HepG2 (cell line): ENCODE data around the gene ZNF446. TPM values are rescaled to one million over a fixed set of nuclear protein-coding genes. Genes with fewer than 3 reads are reported as not detected.
A peak's percentile ranks its signal among the peaks of the same experiment; 100 is the strongest.

Experiments used
- ARNT ChIP-seq: fragments of 450-650 bp; IDR thresholded peaks from 2 replicates; pipeline ENCODE4 v1.6.1; 2017
- CEBPB ChIP-seq: IDR thresholded peaks from 2 replicates; pipeline ENCODE4 v1.6.1; 2011; ENCODE audit warnings: low read depth, low read length, improper control_type of control experiment, borderline replicate concordance
- DMTF1 ChIP-seq: sonication (generic); formaldehyde crosslinking; IDR thresholded peaks from 2 replicates; pipeline ENCODE4 v1.4.0; 2020; ENCODE audit warnings: mild to moderate bottlenecking, missing genetic modification reagents
- FOXK2 ChIP-seq: fragments of 450-650 bp; IDR thresholded peaks from 2 replicates; pipeline ENCODE4 v1.6.1; 2016
- GLI4 ChIP-seq: sonication (generic); formaldehyde crosslinking; IDR thresholded peaks from 2 replicates; pipeline ENCODE4 v1.5.1; 2020; ENCODE audit warnings: missing genetic modification reagents, mild to moderate bottlenecking, moderate library complexity, borderline replicate concordance
- GZF1 ChIP-seq: sonication (generic); formaldehyde crosslinking; IDR thresholded peaks from 2 replicates; pipeline ENCODE4 v1.5.1; 2020; ENCODE audit warnings: mild to moderate bottlenecking, missing genetic modification reagents
- HOXA7 ChIP-seq: sonication (generic); formaldehyde crosslinking; IDR thresholded peaks from 2 replicates; pipeline ENCODE4 v1.8.1; 2022; ENCODE audit warnings: mild to moderate bottlenecking, missing genetic modification reagents, moderate library complexity
- JUND ChIP-seq: sonication (generic); formaldehyde crosslinking; IDR thresholded peaks from 2 replicates; pipeline ENCODE4 v1.8.0; 2022; ENCODE audit warnings: mild to moderate bottlenecking, missing genetic modification reagents
- KMT2A ChIP-seq: sonication (generic); formaldehyde crosslinking; IDR thresholded peaks from 2 replicates; pipeline ENCODE4 v1.4.0; 2020; ENCODE audit warnings: missing genetic modification reagents
- MAFF ChIP-seq: IDR thresholded peaks from 2 replicates; pipeline ENCODE4 v1.6.1; 2011; ENCODE audit warnings: low read depth, low read length, improper control_type of control experiment
- MAFG ChIP-seq: sonication (generic); formaldehyde crosslinking; IDR thresholded peaks from 2 replicates; pipeline ENCODE4 v1.5.1; 2020; ENCODE audit warnings: mild to moderate bottlenecking, missing genetic modification reagents
- MED8 ChIP-seq: sonication (generic); formaldehyde crosslinking; IDR thresholded peaks from 2 replicates; pipeline ENCODE4 v1.8.1; 2023; ENCODE audit warnings: mild to moderate bottlenecking, missing genetic modification reagents; ENCODE audit not compliant: insufficient replicate concordance
- MEIS1 ChIP-seq: sonication (generic); formaldehyde crosslinking; IDR thresholded peaks from 2 replicates; pipeline ENCODE4 v1.9.0; 2021; ENCODE audit warnings: mild to moderate bottlenecking, missing genetic modification reagents, moderate library complexity, borderline replicate concordance
- MLX ChIP-seq: IDR thresholded peaks from 2 replicates; pipeline ENCODE4 v1.6.1; 2016
- NCOR1 ChIP-seq: fragments of 200-600 bp; sonication (generic); IDR thresholded peaks from 2 replicates; pipeline ENCODE4 v1.7.0; 2017; ENCODE audit warnings: antibody characterized with exemption, low read length, borderline replicate concordance
- ONECUT2 ChIP-seq: sonication (generic); formaldehyde crosslinking; IDR thresholded peaks from 2 replicates; pipeline ENCODE4 v1.4.0; 2020; ENCODE audit warnings: missing genetic modification reagents
- RAD21 ChIP-seq: fragments of 450-650 bp; formaldehyde crosslinking; IDR thresholded peaks from 2 replicates; pipeline ENCODE4 v1.5.0; 2020; ENCODE audit warnings: mild to moderate bottlenecking
- SIN3A ChIP-seq: IDR thresholded peaks from 2 replicates; pipeline ENCODE4 v1.6.1; 2011; ENCODE audit warnings: low read depth, mild to moderate bottlenecking, control low read depth, low read length, borderline replicate concordance
- TOE1 ChIP-seq: sonication (generic); formaldehyde crosslinking; IDR thresholded peaks from 2 replicates; pipeline ENCODE4 v1.4.0; 2020; ENCODE audit warnings: mild to moderate bottlenecking, missing genetic modification reagents
- ZBTB38 ChIP-seq: sonication (generic); formaldehyde crosslinking; IDR thresholded peaks from 2 replicates; pipeline ENCODE4 v1.5.1; 2020; ENCODE audit warnings: mild to moderate bottlenecking, missing genetic modification reagents
- ZNF878 ChIP-seq: sonication (generic); formaldehyde crosslinking; IDR thresholded peaks from 2 replicates; pipeline ENCODE4 v1.8.1; 2023; ENCODE audit warnings: mild to moderate bottlenecking, missing genetic modification reagents, moderate library complexity
- ZNF883 ChIP-seq: sonication (generic); formaldehyde crosslinking; IDR thresholded peaks from 2 replicates; pipeline ENCODE4 v1.5.1; 2020; ENCODE audit warnings: mild to moderate bottlenecking, missing genetic modification reagents; ENCODE audit errors: not compliant biosample characterization
- polyA plus RNA-seq, 8 experiments: library from polyadenylated mRNA; depleted of rRNA in 3 of 8; stranded (reverse) in 7 of 8; unstranded in 1 of 8; fragments of >200 nt; fragmentation: Illumina TruSeq in 4 of 8; extraction: Trizol in 4 of 8; gene quantifications; 2 replicates each; pipeline versions ENCODE4 v1.2.1 to v1.2.3, GENCODE V29; 2011 to 2016; ENCODE audit warnings: low read depth in 4 of 8, missing spikeins in 1 of 8, mixed read lengths in 1 of 8; ENCODE audit not compliant: insufficient read depth in 1 of 8
- total RNA-seq, 5 experiments: library from RNA; depleted of rRNA; stranded (reverse); fragments of >200 nt; fragmentation: Illumina TruSeq; extraction: Trizol; gene quantifications; 2 replicates each; pipeline ENCODE4 v1.2.3, GENCODE V29; 2016; ENCODE audit warnings: low read depth in 1 of 5
- TF ChIP-seq, protein P1 (sequence below): sonication (generic); formaldehyde crosslinking; IDR thresholded peaks from 2 replicates; pipeline ENCODE4 v1.4.0; 2020; ENCODE audit warnings: missing genetic modification reagents, borderline replicate concordance
- TF ChIP-seq, protein P2 (sequence below): IDR thresholded peaks from 2 replicates; pipeline ENCODE4 v1.6.1; 2016; ENCODE audit warnings: mild to moderate bottlenecking, missing biosample characterization, missing genetic modification reagents

Gene ZNF446
- total and polyA plus RNA-seq, 2 of the 13 experiments (the other 11 are each of a cell fraction or from before 2014, with no cell fraction given) = 3.0 to 3.6 TPM

GRCh38 chr19:58499021-58499927, 23.1 kb downstream of the ZNF446 start (continued):
- peak; percentile 78; the same call in 1 of the 2 replicates for TF ChIP-seq ZNF878 (CRISPR knock-in tag)
- TF ChIP-seq TOE1 (CRISPR knock-in tag) = no peak
- TF ChIP-seq ZBTB38 (CRISPR knock-in tag) = peak; percentile 86; the same call in 1 of the 2 replicates
- TF ChIP-seq MEIS1 (CRISPR knock-in tag) = no peak; the same call in 1 of the 2 replicates
- TF ChIP-seq HOXA7 (CRISPR knock-in tag) = no peak
- TF ChIP-seq RAD21 (CRISPR knock-in tag) = peak; percentile 71
- TF ChIP-seq MED8 (CRISPR knock-in tag) = peak; percentile 76
- peak; percentile 85 for TF ChIP-seq FOXK2
- no peak for TF ChIP-seq SIN3A
- TF ChIP-seq, protein P1, sequence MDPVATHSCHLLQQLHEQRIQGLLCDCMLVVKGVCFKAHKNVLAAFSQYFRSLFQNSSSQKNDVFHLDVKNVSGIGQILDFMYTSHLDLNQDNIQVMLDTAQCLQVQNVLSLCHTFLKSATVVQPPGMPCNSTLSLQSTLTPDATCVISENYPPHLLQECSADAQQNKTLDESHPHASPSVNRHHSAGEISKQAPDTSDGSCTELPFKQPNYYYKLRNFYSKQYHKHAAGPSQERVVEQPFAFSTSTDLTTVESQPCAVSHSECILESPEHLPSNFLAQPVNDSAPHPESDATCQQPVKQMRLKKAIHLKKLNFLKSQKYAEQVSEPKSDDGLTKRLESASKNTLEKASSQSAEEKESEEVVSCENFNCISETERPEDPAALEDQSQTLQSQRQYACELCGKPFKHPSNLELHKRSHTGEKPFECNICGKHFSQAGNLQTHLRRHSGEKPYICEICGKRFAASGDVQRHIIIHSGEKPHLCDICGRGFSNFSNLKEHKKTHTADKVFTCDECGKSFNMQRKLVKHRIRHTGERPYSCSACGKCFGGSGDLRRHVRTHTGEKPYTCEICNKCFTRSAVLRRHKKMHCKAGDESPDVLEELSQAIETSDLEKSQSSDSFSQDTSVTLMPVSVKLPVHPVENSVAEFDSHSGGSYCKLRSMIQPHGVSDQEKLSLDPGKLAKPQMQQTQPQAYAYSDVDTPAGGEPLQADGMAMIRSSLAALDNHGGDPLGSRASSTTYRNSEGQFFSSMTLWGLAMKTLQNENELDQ = 0 out of 2 replicates have a peak, but pooled peaks have one; percentile 50
- TF ChIP-seq, protein P2, sequence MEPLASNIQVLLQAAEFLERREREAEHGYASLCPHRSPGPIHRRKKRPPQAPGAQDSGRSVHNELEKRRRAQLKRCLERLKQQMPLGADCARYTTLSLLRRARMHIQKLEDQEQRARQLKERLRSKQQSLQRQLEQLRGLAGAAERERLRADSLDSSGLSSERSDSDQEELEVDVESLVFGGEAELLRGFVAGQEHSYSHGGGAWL (CRISPR knock-in tag) = peak; percentile 89; the same call in 1 of the 2 replicates
- no peak for TF ChIP-seq GLI4 (CRISPR knock-in tag)
- TF ChIP-seq MAFF = no peak
- no peak for TF ChIP-seq ARNT
- no peak for TF ChIP-seq CEBPB
- peak; percentile 93 for TF ChIP-seq KMT2A (CRISPR knock-in tag)
- TF ChIP-seq DMTF1 (CRISPR knock-in tag) = no peak
- peak; percentile 26; the same call in 1 of the 2 replicates for TF ChIP-seq NCOR1
- TF ChIP-seq MLX (CRISPR knock-in tag) = peak; percentile 66; the same call in 1 of the 2 replicates
- TF ChIP-seq ONECUT2 (CRISPR knock-in tag) = no peak
- no peak for TF ChIP-seq ZNF883 (CRISPR knock-in tag)
- no peak for TF ChIP-seq MAFG (CRISPR knock-in tag)
- TF ChIP-seq GZF1 (CRISPR knock-in tag) = no peak
- TF ChIP-seq JUND (CRISPR knock-in tag) = 0 out of 2 replicates have a peak, but pooled peaks have one; percentile 53
